GM23338 (cell line): ENCODE measurements around the gene CRADD. TPM values are rescaled to one million over a fixed set of nuclear protein-coding genes. Genes with fewer than 3 reads are reported as not detected.

Experiments
- ATAC-seq: fragments of 200-7000 bp; cut with Tn5 transposase; 3 replicates; pipeline ENCODE4 v1.9.1; 2020
- DNase-seq: peaks from one replicate; pipeline ENCODE4 v3.0.0-alpha.2; 2015; ENCODE audit warnings: low spot score
- H2AFZ ChIP-seq: fragments of 200-600 bp; sonication (generic); 2 replicates; pipeline ENCODE4 v1.8.0; 2016; ENCODE audit warnings: antibody characterized with exemption, mild to moderate bottlenecking, moderate library complexity
- H3F3A ChIP-seq: fragments of 200-600 bp; sonication (generic); replicated peaks from 2 replicates; pipeline ENCODE4 v1.8.0; 2017; ENCODE audit warnings: antibody characterized with exemption, mixed run types, low read depth
- H3K27ac ChIP-seq: fragments of 200-600 bp; sonication (generic); 2 replicates; pipeline ENCODE4 v1.6.1; 2016; ENCODE audit warnings: low read depth
- H3K27me3 ChIP-seq: fragments of 200-600 bp; sonication (generic); 2 replicates; pipeline ENCODE4 v1.8.0; 2016; ENCODE audit warnings: mild to moderate bottlenecking, mixed run types, moderate library complexity; ENCODE audit not compliant: insufficient read depth
- H3K36me3 ChIP-seq: fragments of 200-600 bp; sonication (generic); 2 replicates; pipeline ENCODE4 v1.8.0; 2016; ENCODE audit warnings: mild to moderate bottlenecking; ENCODE audit not compliant: insufficient read depth
- H3K4me1 ChIP-seq: fragments of 200-600 bp; sonication (generic); 2 replicates; pipeline ENCODE4 v1.8.0; 2016; ENCODE audit warnings: mild to moderate bottlenecking, moderate library complexity; ENCODE audit not compliant: insufficient read depth
- H3K4me2 ChIP-seq: fragments of 200-600 bp; sonication (generic); 2 replicates; pipeline ENCODE4 v1.7.1; 2017; ENCODE audit warnings: mixed run types
- H3K4me3 ChIP-seq: fragments of 200-600 bp; sonication (generic); 2 replicates; pipeline ENCODE4 v1.6.1; 2016; ENCODE audit warnings: mixed run types
- H3K79me2 ChIP-seq: fragments of 200-600 bp; sonication (generic); replicated peaks from 2 replicates; pipeline ENCODE4 v1.8.0; 2017; ENCODE audit warnings: mild to moderate bottlenecking; ENCODE audit not compliant: insufficient read depth
- H3K9me2 ChIP-seq: fragments of 200-600 bp; sonication (generic); 2 replicates; pipeline ENCODE4 v1.8.0; 2017; ENCODE audit not compliant: insufficient read depth
- H4K20me1 ChIP-seq: fragments of 200-600 bp; sonication (generic); replicated peaks from 2 replicates; pipeline ENCODE4 v1.8.0; 2017; ENCODE audit warnings: mild to moderate bottlenecking; ENCODE audit not compliant: insufficient read depth
- H3K27ac Mint-ChIP-seq: 2 replicates; pipeline ENCODE4 v1.8.0; 2020; ENCODE audit warnings: inconsistent platforms, mild to moderate bottlenecking, moderate library complexity, mixed read lengths
- H3K27me3 Mint-ChIP-seq: 3 replicates; pipeline ENCODE4 v1.8.0; 2022; ENCODE audit warnings: low read depth, mild to moderate bottlenecking, moderate library complexity, mixed read lengths, inconsistent platforms; ENCODE audit not compliant: insufficient read depth, poor library complexity
- H3K36me3 Mint-ChIP-seq: 3 replicates; pipeline ENCODE4 v1.8.0; 2021; ENCODE audit warnings: low read depth, mild to moderate bottlenecking, inconsistent platforms, moderate library complexity, mixed read lengths
- H3K4me1 Mint-ChIP-seq: 3 replicates; pipeline ENCODE4 v1.8.0; 2020; ENCODE audit warnings: mild to moderate bottlenecking, inconsistent platforms, mixed read lengths
- H3K4me3 Mint-ChIP-seq: 3 replicates; pipeline ENCODE4 v1.8.0; 2021; ENCODE audit warnings: moderate library complexity, mild to moderate bottlenecking, inconsistent platforms, mixed read lengths
- H3K9me3 Mint-ChIP-seq: 3 replicates; pipeline ENCODE4 v1.8.0; 2020; ENCODE audit warnings: moderate library complexity, mild to moderate bottlenecking, inconsistent platforms, mixed read lengths
- CREB1 ChIP-seq: fragments of 250-450 bp; sonication (Bioruptor Pico); IDR thresholded peaks from 2 replicates; pipeline ENCODE4 v1.5.0; 2020; ENCODE audit warnings: low read depth, mild to moderate bottlenecking, moderate library complexity
- CTCF ChIP-seq, 2 experiments: fragments of 200-600 bp in 1 of 2; sonication (generic) in 1 of 2; conservative IDR thresholded peaks; 2 replicates each; pipeline versions ENCODE4 v1.5.1 to v1.6.1; 2016 to 2017; ENCODE audit warnings: antibody characterized with exemption in 2 of 2, low read depth in 2 of 2, mild to moderate bottlenecking in 2 of 2, moderate library complexity in 1 of 2
- ETS1 ChIP-seq: IDR thresholded peaks from 2 replicates; pipeline ENCODE4 v1.6.1; 2016; ENCODE audit warnings: antibody characterized with exemption
- EZH2 ChIP-seq: fragments of 200-600 bp; sonication (generic); IDR thresholded peaks from one replicate; pipeline ENCODE4 v1.8.0; 2017; ENCODE audit warnings: antibody characterized with exemption, mild to moderate bottlenecking, low read depth; ENCODE audit not compliant: unreplicated experiment
- EZH2phosphoT487 ChIP-seq: fragments of 200-600 bp; sonication (generic); IDR thresholded peaks from one replicate; pipeline ENCODE4 v1.8.1; 2018; ENCODE audit warnings: antibody characterized with exemption; ENCODE audit not compliant: unreplicated experiment
- JUNB ChIP-seq: IDR thresholded peaks from one replicate; pipeline ENCODE4 v1.6.1; 2016; ENCODE audit warnings: antibody characterized with exemption; ENCODE audit not compliant: unreplicated experiment
- NANOG ChIP-seq: IDR thresholded peaks from 2 replicates; pipeline ENCODE4 v1.6.1; 2016; ENCODE audit warnings: antibody characterized with exemption, borderline replicate concordance
- POLR2AphosphoS5 ChIP-seq: IDR thresholded peaks from 2 replicates; pipeline ENCODE4 v1.6.1; 2016; ENCODE audit warnings: antibody characterized with exemption, low read depth
- REST ChIP-seq: IDR thresholded peaks from one replicate; pipeline ENCODE4 v1.6.1; 2018; ENCODE audit warnings: antibody characterized with exemption; ENCODE audit not compliant: unreplicated experiment
- STAT1 ChIP-seq: IDR thresholded peaks from one replicate; pipeline ENCODE4 v1.6.1; 2016; ENCODE audit warnings: antibody characterized with exemption; ENCODE audit not compliant: unreplicated experiment
- ZNF114 ChIP-seq: fragments of 250-450 bp; sonication (Bioruptor Pico); IDR thresholded peaks from 2 replicates; pipeline ENCODE4 v1.5.0; 2020; ENCODE audit warnings: mild to moderate bottlenecking, moderate library complexity
- ZNF331 ChIP-seq: fragments of 250-450 bp; sonication (Bioruptor Pico); IDR thresholded peaks from 2 replicates; pipeline ENCODE4 v1.5.0; 2020; ENCODE audit warnings: low read depth, mild to moderate bottlenecking, moderate library complexity
- ZNF462 ChIP-seq: fragments of 250-450 bp; sonication (Bioruptor Pico); IDR thresholded peaks from 2 replicates; pipeline ENCODE4 v1.5.0; 2020; ENCODE audit warnings: mild to moderate bottlenecking, moderate library complexity
- polyA plus RNA-seq: library from polyadenylated mRNA; unstranded; fragments of >200 nt; fragmentation: Nextera tagmentation; extraction: Ambion mirVana; gene quantifications from 2 replicates; pipeline ENCODE4 v1.2.1, GENCODE V29; 2016
- total RNA-seq: library from RNA; depleted of rRNA; stranded (reverse); fragments of >200 nt; shearing (Covaris generic); gene quantifications from 2 replicates; pipeline ENCODE4 v1.2.3, GENCODE V29; 2014

The CRADD gene
- total and polyA plus RNA-seq, 2 experiments from 2014 or later, result 6.3 to 27.9 TPM

- Histone ChIP-seq H3K36me3 (no peaks in the 10 kb centered on the region), H3F3A (no peaks in the 10 kb centered on the region), H3K4me1 (peaks cover 26% of the 10 kb centered on the region), H3K4me3 (no peak overlapping the region), H3K4me2 (no peak overlapping the region), H3K27ac (no peak overlapping the region), H4K20me1 (no peaks in the 10 kb centered on the region), H3K27me3 (no peaks in the 10 kb centered on the region), H3K9me2 (no peaks in the 10 kb centered on the region), H2AFZ (no peak overlapping the region), H3K79me2 (no peaks in the 10 kb centered on the region)
- TF ChIP-seq STAT1 (no peak), JUNB (no peak), ZNF462 (CRISPR knock-in tag) (no peak), REST (no peak), CTCF (conservative IDR thresholded peaks at IDR 0.05; ENCODE audit: low read depth in 2 of 2) (no peak), ZNF114 (CRISPR knock-in tag) (no peak), CREB1 (CRISPR knock-in tag) (no peak), EZH2 (no peak), POLR2AphosphoS5 (no peak), ZNF331 (CRISPR knock-in tag) (no peak), NANOG (no peak), ETS1 (no peak), EZH2phosphoT487 (no peak)
- H3K4me3 Mint-ChIP-seq, result no peak overlapping the region
- no peaks in the 10 kb centered on the region for H3K36me3 Mint-ChIP-seq
- H3K27ac Mint-ChIP-seq, result no peak overlapping the region
- ATAC-seq (no peak), DNase-seq (no peak)
- H3K9me3 Mint-ChIP-seq, result no peaks in the 10 kb centered on the region; the same call in 2 of the 3 replicates
- peaks cover 3% of the 10 kb centered on the region for H3K27me3 Mint-ChIP-seq
- H3K4me1 Mint-ChIP-seq, result peaks cover 35% of the 10 kb centered on the region
These were observed 19.3 kb downstream of the CRADD start for GRCh38 chr12:93696462-93696861.
